GM12878 (cell line): ENCODE measurements around the gene INPP4B.

ENCODE experiments used
- CREB1 ChIP-seq: IDR thresholded peaks from 2 replicates; pipeline ENCODE4 v1.6.1; 2012; ENCODE audit warnings: low read depth, mild to moderate bottlenecking, inconsistent platforms
- POLR2A ChIP-seq: IDR thresholded peaks from 2 replicates; pipeline ENCODE4 v1.6.1; 2011; ENCODE audit warnings: low read depth, mild to moderate bottlenecking, low read length
- TF ChIP-seq, protein P1 (sequence below), 3 experiments: IDR thresholded peaks in 2 of 3; conservative IDR thresholded peaks in 1 of 3; 2 replicates each; pipeline ENCODE4 v1.5.1; 2011; ENCODE audit warnings: low read depth in 3 of 3, low read length in 3 of 3, mild to moderate bottlenecking in 3 of 3, control low read depth in 2 of 3, moderate library complexity in 2 of 3, inconsistent platforms in 1 of 3, mixed read lengths in 1 of 3; ENCODE audit not compliant: control insufficient read depth in 2 of 3, insufficient read depth in 1 of 3; ENCODE audit errors: extremely low read depth in 1 of 3

DNA sequence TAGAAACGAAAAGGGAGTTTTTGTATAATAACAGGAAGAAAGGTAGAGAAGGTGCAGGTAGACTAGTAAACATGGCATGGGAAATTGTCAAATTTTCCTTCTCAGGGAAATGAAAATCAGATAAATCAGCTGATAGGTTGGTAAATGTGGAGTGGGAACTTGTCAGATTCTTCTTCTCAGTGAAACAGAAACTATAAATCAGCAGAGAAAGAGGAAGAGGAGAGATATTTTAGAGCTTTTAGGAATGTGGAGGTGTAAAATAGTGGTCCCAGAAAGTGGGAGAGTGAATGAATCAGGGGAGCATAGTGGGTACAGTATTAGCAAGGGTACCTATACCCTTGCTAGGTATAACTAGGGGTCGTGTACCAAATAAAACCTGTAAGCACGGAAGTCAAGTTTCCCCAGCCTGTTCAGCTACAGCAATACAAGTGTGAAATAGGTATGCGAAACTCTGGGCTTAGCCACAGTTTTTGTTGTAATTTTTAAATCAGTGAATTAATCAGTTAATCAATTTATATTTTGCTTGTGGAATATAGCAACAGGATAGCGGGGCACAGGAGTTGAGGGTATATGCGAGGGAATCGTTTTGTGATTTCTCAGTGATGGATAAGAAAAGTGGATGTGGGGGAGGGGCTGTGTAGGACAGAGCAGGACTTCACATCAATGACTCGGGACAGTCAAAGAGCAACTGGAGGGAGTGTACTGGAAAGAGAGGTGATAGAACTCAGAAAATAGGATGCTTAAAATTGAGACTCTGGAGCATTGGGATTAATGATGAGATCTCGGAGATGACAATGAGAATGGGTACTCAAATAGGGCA lies 561.5 kb downstream of the INPP4B start:
- TF ChIP-seq POLR2A (no peak), CREB1 (no peak)
- TF ChIP-seq, protein P1, sequence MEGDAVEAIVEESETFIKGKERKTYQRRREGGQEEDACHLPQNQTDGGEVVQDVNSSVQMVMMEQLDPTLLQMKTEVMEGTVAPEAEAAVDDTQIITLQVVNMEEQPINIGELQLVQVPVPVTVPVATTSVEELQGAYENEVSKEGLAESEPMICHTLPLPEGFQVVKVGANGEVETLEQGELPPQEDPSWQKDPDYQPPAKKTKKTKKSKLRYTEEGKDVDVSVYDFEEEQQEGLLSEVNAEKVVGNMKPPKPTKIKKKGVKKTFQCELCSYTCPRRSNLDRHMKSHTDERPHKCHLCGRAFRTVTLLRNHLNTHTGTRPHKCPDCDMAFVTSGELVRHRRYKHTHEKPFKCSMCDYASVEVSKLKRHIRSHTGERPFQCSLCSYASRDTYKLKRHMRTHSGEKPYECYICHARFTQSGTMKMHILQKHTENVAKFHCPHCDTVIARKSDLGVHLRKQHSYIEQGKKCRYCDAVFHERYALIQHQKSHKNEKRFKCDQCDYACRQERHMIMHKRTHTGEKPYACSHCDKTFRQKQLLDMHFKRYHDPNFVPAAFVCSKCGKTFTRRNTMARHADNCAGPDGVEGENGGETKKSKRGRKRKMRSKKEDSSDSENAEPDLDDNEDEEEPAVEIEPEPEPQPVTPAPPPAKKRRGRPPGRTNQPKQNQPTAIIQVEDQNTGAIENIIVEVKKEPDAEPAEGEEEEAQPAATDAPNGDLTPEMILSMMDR (IDR thresholded peaks at IDR 0.05 in 2 of 3, conservative IDR thresholded peaks at IDR 0.05 in 1 of 3; ENCODE audit: control insufficient read depth in 2 of 3, extremely low read depth in 1 of 3, insufficient read depth in 1 of 3, low read depth in 3 of 3, low read length in 3 of 3), result no peak
